PC-9 (cell line): ENCODE results near the gene PRDM10.

Experiments
- EZH2 ChIP-seq: fragments of 200-600 bp; sonication (generic); IDR thresholded peaks from 2 replicates; pipeline ENCODE4 v1.8.0; 2017; ENCODE audit warnings: antibody characterized with exemption, low read depth
- TF ChIP-seq, protein P1 (sequence below): fragments of 200-600 bp; sonication (generic); conservative IDR thresholded peaks from 2 replicates; pipeline ENCODE4 v1.6.1; 2017; ENCODE audit warnings: mixed run types, antibody characterized with exemption, mild to moderate bottlenecking, moderate library complexity

DNA sequence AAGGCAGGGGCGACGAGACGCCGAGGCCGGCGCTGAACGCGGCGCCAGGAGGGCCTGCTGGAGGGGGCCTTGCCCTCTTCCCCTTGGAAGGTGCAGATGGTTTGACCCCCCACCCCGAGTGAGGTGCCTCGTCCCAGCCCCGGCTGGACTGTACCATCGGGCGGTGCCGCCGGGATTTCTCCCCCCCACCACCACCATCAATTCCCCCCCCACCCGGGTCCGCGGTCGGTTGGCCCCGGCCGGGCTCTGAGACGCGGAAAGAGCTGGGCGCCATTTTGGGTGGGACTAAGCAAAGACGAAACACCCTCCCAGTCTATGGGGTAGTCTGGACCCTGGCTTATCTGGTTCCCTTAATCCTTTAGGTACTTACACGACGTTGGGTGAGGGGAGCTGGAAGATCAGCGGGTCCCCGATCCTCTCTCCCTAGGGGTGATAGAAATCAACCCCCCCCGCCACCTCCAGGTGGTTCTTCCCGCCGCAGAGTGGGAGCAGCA, at the start of gene PRDM10:
- TF ChIP-seq, protein P1, sequence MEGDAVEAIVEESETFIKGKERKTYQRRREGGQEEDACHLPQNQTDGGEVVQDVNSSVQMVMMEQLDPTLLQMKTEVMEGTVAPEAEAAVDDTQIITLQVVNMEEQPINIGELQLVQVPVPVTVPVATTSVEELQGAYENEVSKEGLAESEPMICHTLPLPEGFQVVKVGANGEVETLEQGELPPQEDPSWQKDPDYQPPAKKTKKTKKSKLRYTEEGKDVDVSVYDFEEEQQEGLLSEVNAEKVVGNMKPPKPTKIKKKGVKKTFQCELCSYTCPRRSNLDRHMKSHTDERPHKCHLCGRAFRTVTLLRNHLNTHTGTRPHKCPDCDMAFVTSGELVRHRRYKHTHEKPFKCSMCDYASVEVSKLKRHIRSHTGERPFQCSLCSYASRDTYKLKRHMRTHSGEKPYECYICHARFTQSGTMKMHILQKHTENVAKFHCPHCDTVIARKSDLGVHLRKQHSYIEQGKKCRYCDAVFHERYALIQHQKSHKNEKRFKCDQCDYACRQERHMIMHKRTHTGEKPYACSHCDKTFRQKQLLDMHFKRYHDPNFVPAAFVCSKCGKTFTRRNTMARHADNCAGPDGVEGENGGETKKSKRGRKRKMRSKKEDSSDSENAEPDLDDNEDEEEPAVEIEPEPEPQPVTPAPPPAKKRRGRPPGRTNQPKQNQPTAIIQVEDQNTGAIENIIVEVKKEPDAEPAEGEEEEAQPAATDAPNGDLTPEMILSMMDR, result no peak
- no peak for TF ChIP-seq EZH2
